Astrocyte of the cerebellum (primary cell): ENCODE results near the gene LLCFC1.

ENCODE experiments used
- DNase-seq: peaks from one replicate; pipeline ENCODE4 v3.0.0-alpha.2; 2011; ENCODE audit warnings: low read depth
- H3K4me3 ChIP-seq: 2 replicates; pipeline ENCODE4 v1.5.1; 2011; ENCODE audit warnings: mild to moderate bottlenecking, low read depth, low read length, moderate library complexity
- in situ Hi-C: cut with HindIII; loops from 2 replicates; pipeline ENCODE4 v1.10.0; 2017; ENCODE audit warnings: low sequenced_read_pairs
- TF ChIP-seq, protein P1 (sequence below): IDR thresholded peaks from 2 replicates; pipeline ENCODE4 v1.5.1; 2012; ENCODE audit warnings: low read length, low read depth, moderate library complexity, mild to moderate bottlenecking; ENCODE audit errors: missing control alignments

The LLCFC1 gene

DNA sequence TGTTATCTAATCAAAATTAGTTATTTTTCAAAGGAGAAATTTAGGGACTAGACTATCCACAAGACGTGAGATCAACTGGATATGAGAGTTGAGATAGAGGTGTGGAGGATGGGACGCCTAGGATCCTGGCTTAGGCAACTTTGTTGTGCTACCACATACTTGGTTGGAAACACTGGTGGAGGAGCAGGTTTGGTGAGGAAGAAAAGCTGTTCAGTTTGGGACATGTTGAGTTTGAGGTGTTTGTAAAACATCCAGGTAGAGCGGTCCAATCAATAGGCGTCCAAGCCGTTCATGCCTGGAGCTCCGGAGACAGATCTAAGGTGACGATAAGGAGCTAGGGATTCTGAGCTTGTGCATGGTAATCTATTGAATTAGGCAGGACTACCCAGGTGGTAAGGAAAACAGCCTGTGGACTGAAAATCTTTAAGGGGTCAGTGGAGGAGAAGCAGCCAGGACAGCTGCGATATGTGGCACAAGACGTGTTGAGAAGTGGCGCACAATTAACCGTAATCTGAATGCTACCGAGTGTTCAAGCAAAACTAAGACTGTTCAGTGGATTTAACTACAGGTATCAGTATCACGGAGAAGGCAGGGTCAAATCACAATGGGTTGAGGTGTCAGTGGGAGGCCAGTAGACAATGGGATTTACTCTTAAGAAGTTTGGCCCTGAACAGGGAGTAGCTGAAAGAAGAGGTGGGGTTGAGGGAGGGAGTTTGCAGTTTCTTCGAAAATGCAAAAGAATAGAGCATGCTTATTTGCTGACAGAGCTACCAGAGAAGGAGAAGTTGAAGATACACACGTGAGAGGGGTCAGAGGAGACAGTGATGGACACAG is 37.6 kb upstream of the LLCFC1 start:
- DNase-seq = no peak
- H3K4me3 ChIP-seq = no peak overlapping the region
- TF ChIP-seq, protein P1, sequence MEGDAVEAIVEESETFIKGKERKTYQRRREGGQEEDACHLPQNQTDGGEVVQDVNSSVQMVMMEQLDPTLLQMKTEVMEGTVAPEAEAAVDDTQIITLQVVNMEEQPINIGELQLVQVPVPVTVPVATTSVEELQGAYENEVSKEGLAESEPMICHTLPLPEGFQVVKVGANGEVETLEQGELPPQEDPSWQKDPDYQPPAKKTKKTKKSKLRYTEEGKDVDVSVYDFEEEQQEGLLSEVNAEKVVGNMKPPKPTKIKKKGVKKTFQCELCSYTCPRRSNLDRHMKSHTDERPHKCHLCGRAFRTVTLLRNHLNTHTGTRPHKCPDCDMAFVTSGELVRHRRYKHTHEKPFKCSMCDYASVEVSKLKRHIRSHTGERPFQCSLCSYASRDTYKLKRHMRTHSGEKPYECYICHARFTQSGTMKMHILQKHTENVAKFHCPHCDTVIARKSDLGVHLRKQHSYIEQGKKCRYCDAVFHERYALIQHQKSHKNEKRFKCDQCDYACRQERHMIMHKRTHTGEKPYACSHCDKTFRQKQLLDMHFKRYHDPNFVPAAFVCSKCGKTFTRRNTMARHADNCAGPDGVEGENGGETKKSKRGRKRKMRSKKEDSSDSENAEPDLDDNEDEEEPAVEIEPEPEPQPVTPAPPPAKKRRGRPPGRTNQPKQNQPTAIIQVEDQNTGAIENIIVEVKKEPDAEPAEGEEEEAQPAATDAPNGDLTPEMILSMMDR = no peak
- in situ Hi-C loops = no loop called here

DNA sequence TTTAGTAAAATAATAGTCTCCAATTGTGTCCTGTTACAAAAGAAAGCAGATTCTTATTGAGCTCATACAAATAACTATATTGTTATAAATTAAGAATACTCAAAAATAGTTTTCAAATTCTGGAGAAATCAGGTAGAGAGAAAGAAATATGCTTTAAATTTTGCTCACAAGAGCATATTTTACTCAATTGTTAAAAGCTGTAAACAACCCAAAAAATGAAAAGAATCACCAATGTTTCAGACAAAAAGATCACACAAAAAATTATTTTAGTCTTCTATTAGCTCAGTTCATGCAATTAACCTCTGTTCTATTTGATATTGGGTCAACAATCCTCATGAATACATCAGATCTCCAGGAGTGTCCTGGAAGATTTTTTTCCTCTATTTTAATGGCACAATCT is 35.2 kb upstream of the LLCFC1 start:
- in situ Hi-C loops = no loop called here
- DNase-seq = no peak
- no peak overlapping the region for H3K4me3 ChIP-seq
- TF ChIP-seq, protein P1 = no peak

DNA sequence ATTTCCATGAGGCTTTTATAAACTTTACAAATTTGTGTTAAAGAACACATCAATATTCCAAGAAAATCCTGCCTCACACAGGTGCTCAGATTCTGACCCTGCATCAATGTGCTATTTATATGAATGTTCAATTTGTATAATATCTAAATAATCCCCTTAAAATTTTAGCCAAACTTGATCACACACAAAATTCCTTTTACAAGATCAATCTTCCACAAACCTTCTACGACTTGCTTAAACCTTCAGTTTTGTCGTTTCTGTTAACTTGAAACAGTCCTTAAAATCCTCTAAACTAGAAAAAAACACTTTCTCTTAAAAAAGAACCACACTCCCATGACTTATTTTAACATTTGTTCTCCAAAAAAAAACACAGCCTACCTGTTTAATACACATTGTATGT is 33.5 kb upstream of the LLCFC1 start:
- in situ Hi-C loops = no loop called here
- DNase-seq = no peak
- H3K4me3 ChIP-seq = no peak overlapping the region
- TF ChIP-seq, protein P1 = no peak

DNA sequence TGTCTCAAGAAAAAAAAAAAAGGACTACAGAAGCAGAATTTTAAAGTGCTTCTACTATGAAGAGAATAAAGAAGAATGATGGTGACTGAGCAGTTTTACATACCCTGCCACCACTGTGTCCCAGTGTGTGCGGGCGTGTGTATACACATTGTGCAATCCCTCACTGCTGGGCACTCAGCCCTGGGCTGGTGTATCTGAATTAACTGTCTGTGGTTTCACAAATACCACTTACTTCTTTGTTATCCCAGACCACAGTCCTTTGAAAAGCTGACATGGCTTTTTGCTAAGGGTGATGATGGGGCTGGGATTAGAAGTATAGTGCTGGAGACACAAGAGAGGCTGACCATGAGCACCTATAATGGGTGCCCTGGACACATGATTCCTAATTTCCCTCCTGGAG is 32.6 kb upstream of the LLCFC1 start:
- no peak overlapping the region for H3K4me3 ChIP-seq
- DNase-seq = no peak
- in situ Hi-C loops = no loop called here
- TF ChIP-seq, protein P1 = no peak

DNA sequence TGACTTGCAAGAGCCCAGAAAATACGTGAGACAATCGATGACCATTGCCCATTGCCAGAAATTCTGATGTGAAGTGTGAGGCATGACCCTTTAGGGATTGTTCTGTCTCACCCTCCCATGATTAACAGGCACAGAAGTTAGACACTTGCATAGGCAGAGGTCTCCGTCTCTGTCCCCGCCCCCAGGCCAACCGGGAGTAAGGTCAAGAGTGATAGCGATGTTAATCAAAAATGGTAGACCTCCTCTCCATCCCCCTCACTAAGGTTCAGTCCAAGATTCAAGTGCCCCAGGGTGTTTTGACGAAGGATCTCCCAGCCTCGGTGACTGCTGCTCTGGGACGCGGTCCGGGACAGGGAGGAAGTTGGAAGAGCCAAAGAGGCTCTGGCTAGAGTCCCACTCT is 31.0 kb upstream of the LLCFC1 start:
- TF ChIP-seq, protein P1 = no peak
- in situ Hi-C loops = no loop called here

DNA sequence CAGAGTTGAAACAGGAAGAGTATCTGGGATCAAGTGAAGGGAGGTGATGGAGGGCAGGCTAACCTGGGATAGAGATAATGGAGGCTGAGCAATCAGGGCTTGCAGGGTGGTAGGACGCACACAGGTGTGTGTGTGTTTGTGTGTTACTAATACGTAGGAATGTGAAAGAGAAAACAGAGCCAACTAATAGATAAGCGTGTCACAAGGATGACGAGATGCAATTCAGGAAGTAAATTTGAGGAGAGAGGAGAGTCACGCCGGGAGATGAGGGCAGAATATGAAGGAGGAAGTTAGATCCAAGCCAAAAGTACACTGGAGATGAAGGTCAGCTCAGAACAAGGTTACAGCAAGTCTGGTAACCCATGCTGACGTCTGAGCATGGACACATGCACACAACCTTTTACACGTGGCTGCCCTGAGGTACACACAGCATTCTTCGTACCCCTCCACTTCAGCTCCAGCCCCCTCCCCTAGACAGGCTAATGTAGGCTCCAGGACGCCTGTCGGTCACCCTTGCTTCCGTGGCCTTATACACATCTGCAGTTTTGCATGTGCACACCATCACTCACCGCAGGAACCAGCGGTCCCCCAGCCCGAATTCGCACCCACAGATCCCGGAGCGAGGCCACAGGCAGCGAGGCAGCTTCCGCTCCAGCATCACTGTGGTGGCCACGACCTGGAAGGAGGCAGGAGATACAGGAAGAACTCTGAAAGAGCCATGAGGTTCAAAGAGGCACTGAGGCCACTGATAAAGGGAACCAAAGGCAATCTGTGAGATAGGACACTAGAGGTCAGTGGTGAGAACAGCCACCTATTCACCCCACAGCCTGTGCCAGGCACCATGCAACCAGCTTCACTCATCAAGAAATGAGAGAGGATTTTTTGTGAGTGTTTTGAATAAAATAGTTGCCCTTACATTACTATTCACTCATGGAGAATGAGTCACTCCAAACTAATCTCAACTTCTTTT is 30.1 kb upstream of the LLCFC1 start:
- in situ Hi-C loops = no loop called here
- TF ChIP-seq, protein P1 = no peak
- DNase-seq = no peak
- H3K4me3 ChIP-seq = no peak overlapping the region

More for the DNA sequence above, 31.0 kb upstream of the LLCFC1 start:
- H3K4me3 ChIP-seq = no peak overlapping the region
- no peak for DNase-seq
